AG09319 (cell line): ENCODE measurements around the gene JAZF1.
"Not testable (repeated sequence)": the region's sequence is repeated elsewhere in the genome, so short reads cannot be mapped to it uniquely, and the experiment has no call there.

Experiments used
- DNase-seq: peaks from one replicate; pipeline ENCODE4 v3.0.0-alpha.2; 2010; ENCODE audit warnings: low read depth; ENCODE audit errors: extremely low read depth
- CTCF ChIP-seq: IDR thresholded peaks from 2 replicates; pipeline ENCODE4 v1.5.1; 2011; ENCODE audit warnings: low read depth, mild to moderate bottlenecking, inconsistent platforms, low read length, moderate library complexity

JAZF1 gene

GRCh38 chr7:27860800-27861199, 319.8 kb downstream of the JAZF1 start:
- no peak for TF ChIP-seq CTCF
- no peak for DNase-seq

- not testable (repeated sequence) for DNase-seq
These were observed 323.7 kb downstream of the JAZF1 start for GRCh38 chr7:27856703-27857485.

GRCh38 chr7:27850531-27850930, 330.1 kb downstream of the JAZF1 start:
- no peak for DNase-seq
- TF ChIP-seq CTCF = no peak

GRCh38 chr7:27846388-27846787, 334.2 kb downstream of the JAZF1 start:
- no peak for TF ChIP-seq CTCF
- DNase-seq = no peak

- no peak for TF ChIP-seq CTCF
- no peak for DNase-seq
These were observed 336.9 kb downstream of the JAZF1 start for GRCh38 chr7:27843584-27844305.

GRCh38 chr7:27842851-27843250, 337.7 kb downstream of the JAZF1 start:
- DNase-seq = no peak
- no peak for TF ChIP-seq CTCF

- DNase-seq = no peak
- TF ChIP-seq CTCF = no peak
These were observed 338.4 kb downstream of the JAZF1 start for GRCh38 chr7:27842094-27842692.
